Astrocyte (in vitro differentiated cells and primary cell): ENCODE data around the gene SVIL. TPM values are rescaled to one million over a fixed set of nuclear protein-coding genes. Genes with fewer than 3 reads are reported as not detected.
"Not testable (repeated sequence)": the region's sequence is repeated elsewhere in the genome, so short reads cannot be mapped to it uniquely, and the experiment has no call there.

Experiments
- DNase-seq: peaks from one replicate; pipeline ENCODE4 v3.0.0-alpha.2; 2010; ENCODE audit warnings: low read depth
- FAIRE-seq: peaks from 2 replicates; lab custom pipeline; 2011; peaks lifted over from hg19 to GRCh38; lab: Jason Lieb, UNC
- H2AFZ ChIP-seq: 2 replicates; pipeline ENCODE4 v1.6.0; 2012; ENCODE audit warnings: low read depth, low read length, inconsistent platforms
- H3K27ac ChIP-seq: 2 replicates; pipeline ENCODE4 v1.5.1; 2011; ENCODE audit warnings: low read depth, low read length, inconsistent platforms
- H3K27me3 ChIP-seq: 2 replicates; pipeline ENCODE4 v1.6.0; 2011; ENCODE audit warnings: low read length, inconsistent platforms; ENCODE audit not compliant: insufficient read depth
- H3K36me3 ChIP-seq: 2 replicates; pipeline ENCODE4 v1.5.1; 2011; ENCODE audit warnings: low read length, inconsistent platforms; ENCODE audit not compliant: insufficient read depth
- H3K4me1 ChIP-seq: 2 replicates; pipeline ENCODE4 v1.5.1; 2011; ENCODE audit warnings: low read length, inconsistent platforms; ENCODE audit not compliant: insufficient read depth
- H3K4me2 ChIP-seq: 2 replicates; pipeline ENCODE4 v1.6.0; 2012; ENCODE audit warnings: low read length, inconsistent platforms
- H3K4me3 ChIP-seq: 2 replicates; pipeline ENCODE4 v1.5.1; 2011; ENCODE audit warnings: low read depth, mild to moderate bottlenecking, low read length, inconsistent platforms; ENCODE audit not compliant: insufficient read depth
- H3K79me2 ChIP-seq: 2 replicates; pipeline ENCODE4 v1.6.0; 2012; ENCODE audit warnings: mild to moderate bottlenecking, low read length, inconsistent platforms; ENCODE audit not compliant: insufficient read depth
- H3K9ac ChIP-seq: 2 replicates; pipeline ENCODE4 v1.6.0; 2012; ENCODE audit warnings: mild to moderate bottlenecking, low read length, inconsistent platforms
- H3K9me3 ChIP-seq: 2 replicates; pipeline ENCODE4 v1.5.1; 2012; ENCODE audit warnings: low read depth, mild to moderate bottlenecking, low read length, inconsistent platforms; ENCODE audit not compliant: insufficient read depth
- H4K20me1 ChIP-seq: 2 replicates; pipeline ENCODE4 v1.6.0; 2012; ENCODE audit warnings: low read length, inconsistent platforms; ENCODE audit not compliant: insufficient read depth
- H3K27ac Mint-ChIP-seq: one replicate; pipeline ENCODE4 v1.8.0; 2021; ENCODE audit warnings: mild to moderate bottlenecking, mixed read lengths; ENCODE audit not compliant: unreplicated experiment
- H3K27me3 Mint-ChIP-seq: one replicate; pipeline ENCODE4 v1.8.0; 2021; ENCODE audit warnings: low read depth, mixed read lengths; ENCODE audit not compliant: unreplicated experiment
- H3K36me3 Mint-ChIP-seq: one replicate; pipeline ENCODE4 v1.8.0; 2021; ENCODE audit warnings: low read depth, mixed read lengths; ENCODE audit not compliant: unreplicated experiment
- H3K4me1 Mint-ChIP-seq: one replicate; pipeline ENCODE4 v1.8.0; 2021; ENCODE audit warnings: low read depth, mixed read lengths; ENCODE audit not compliant: unreplicated experiment
- H3K4me3 Mint-ChIP-seq: one replicate; pipeline ENCODE4 v1.8.0; 2021; ENCODE audit warnings: mild to moderate bottlenecking, moderate library complexity, mixed read lengths; ENCODE audit not compliant: unreplicated experiment
- H3K9me3 Mint-ChIP-seq: one replicate; pipeline ENCODE4 v1.8.0; 2021; ENCODE audit warnings: mild to moderate bottlenecking, mixed read lengths; ENCODE audit not compliant: unreplicated experiment
- EZH2 ChIP-seq: IDR thresholded peaks from 2 replicates; pipeline ENCODE4 v1.6.1; 2012; ENCODE audit warnings: mild to moderate bottlenecking, low read length, inconsistent platforms; ENCODE audit not compliant: insufficient read depth
- total RNA-seq: library from RNA; stranded (reverse); gene quantifications from 2 replicates; pipeline ENCODE4 v1.2.1, GENCODE V29; 2021
- TF ChIP-seq, protein P1 (sequence below): IDR thresholded peaks from 2 replicates; pipeline ENCODE4 v1.5.1; 2011; ENCODE audit warnings: low read depth, mild to moderate bottlenecking, inconsistent platforms, low read length, moderate library complexity; ENCODE audit not compliant: insufficient read depth

SVIL gene
- total RNA-seq, 1 donor from 2014 or later = 70.4 TPM

DNA sequence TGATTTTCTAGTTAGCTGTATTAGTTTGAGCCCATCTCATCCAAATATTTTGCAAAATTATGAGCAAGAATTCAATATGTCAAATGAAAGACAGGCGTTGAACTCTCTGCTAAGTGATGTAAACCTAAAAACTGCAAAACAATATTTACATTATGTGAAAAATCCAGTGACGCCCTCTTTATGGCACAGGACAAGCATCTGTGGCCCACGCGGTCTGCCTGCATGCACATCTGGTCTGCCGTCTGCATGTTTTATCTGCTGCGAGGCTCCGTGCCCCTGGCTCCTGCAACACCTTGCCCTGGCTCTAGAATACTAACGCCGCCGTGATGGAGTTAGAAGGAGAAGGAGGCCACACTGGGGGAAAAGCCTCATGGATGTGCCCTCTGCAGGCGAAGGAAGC lies 142.0 kb downstream of the SVIL start:
- Mint-ChIP-seq H3K9me3 (no peaks in the 10 kb centered on the region), H3K36me3 (peaks cover 8% of the 10 kb centered on the region), H3K27me3 (no peaks in the 10 kb centered on the region), H3K4me3 (no peak overlapping the region), H3K27ac (no peak overlapping the region), H3K4me1 (peaks cover 19% of the 10 kb centered on the region)
- no peak for DNase-seq
- no peak for FAIRE-seq
- Histone ChIP-seq H2AFZ (no peak overlapping the region), H3K4me2 (no peak overlapping the region), H3K27ac (no peak overlapping the region), H3K36me3 (peaks cover 11% of the 10 kb centered on the region), H3K27me3 (no peaks in the 10 kb centered on the region), H3K79me2 (no peaks in the 10 kb centered on the region), H3K4me3 (no peak overlapping the region), H3K4me1 (peaks cover 8% of the 10 kb centered on the region), H4K20me1 (peaks cover 19% of the 10 kb centered on the region), H3K9me3 (no peaks in the 10 kb centered on the region), H3K9ac (no peak overlapping the region)
- TF ChIP-seq EZH2 = no peak
- TF ChIP-seq, protein P1, sequence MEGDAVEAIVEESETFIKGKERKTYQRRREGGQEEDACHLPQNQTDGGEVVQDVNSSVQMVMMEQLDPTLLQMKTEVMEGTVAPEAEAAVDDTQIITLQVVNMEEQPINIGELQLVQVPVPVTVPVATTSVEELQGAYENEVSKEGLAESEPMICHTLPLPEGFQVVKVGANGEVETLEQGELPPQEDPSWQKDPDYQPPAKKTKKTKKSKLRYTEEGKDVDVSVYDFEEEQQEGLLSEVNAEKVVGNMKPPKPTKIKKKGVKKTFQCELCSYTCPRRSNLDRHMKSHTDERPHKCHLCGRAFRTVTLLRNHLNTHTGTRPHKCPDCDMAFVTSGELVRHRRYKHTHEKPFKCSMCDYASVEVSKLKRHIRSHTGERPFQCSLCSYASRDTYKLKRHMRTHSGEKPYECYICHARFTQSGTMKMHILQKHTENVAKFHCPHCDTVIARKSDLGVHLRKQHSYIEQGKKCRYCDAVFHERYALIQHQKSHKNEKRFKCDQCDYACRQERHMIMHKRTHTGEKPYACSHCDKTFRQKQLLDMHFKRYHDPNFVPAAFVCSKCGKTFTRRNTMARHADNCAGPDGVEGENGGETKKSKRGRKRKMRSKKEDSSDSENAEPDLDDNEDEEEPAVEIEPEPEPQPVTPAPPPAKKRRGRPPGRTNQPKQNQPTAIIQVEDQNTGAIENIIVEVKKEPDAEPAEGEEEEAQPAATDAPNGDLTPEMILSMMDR = no peak

DNA sequence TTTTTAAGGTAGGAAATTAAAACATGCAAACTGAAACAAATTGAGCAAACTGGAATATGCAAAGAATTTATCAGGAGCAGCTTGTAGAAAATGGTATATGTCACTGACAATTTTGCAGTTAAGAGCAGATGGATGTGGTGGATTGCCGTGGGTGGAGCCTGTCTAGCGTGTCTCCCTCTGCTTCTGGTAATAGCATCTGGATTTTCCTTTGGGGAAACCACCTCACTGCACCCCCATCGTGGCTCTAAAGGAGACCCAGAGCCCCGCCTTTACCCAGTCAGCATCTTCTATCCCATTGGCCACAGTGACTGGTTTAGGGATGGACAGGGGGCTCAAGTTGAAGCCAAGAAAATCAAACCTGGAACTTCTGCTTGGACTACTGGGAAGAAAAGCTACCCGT lies 142.9 kb downstream of the SVIL start:
- Mint-ChIP-seq H3K36me3 (peaks cover 12% of the 10 kb centered on the region), H3K4me1 (peaks cover 20% of the 10 kb centered on the region), H3K27ac (no peak overlapping the region), H3K9me3 (no peaks in the 10 kb centered on the region), H3K4me3 (no peak overlapping the region), H3K27me3 (no peaks in the 10 kb centered on the region)
- peaks cover 11% of the 10 kb centered on the region for H3K36me3 ChIP-seq
- no peaks in the 10 kb centered on the region for H3K27me3 ChIP-seq
- no peaks in the 10 kb centered on the region for H3K79me2 ChIP-seq
- TF ChIP-seq EZH2 = no peak
- TF ChIP-seq, protein P1 = no peak
- H3K4me1 ChIP-seq = peaks cover 8% of the 10 kb centered on the region
- FAIRE-seq = no peak
- no peak overlapping the region for H3K4me2 ChIP-seq
- peaks cover 19% of the 10 kb centered on the region for H4K20me1 ChIP-seq
- H3K9me3 ChIP-seq = no peaks in the 10 kb centered on the region
- no peak overlapping the region for H2AFZ ChIP-seq
- no peak overlapping the region for H3K4me3 ChIP-seq
- H3K9ac ChIP-seq = no peak overlapping the region
- no peak overlapping the region for H3K27ac ChIP-seq
- no peak for DNase-seq

DNA sequence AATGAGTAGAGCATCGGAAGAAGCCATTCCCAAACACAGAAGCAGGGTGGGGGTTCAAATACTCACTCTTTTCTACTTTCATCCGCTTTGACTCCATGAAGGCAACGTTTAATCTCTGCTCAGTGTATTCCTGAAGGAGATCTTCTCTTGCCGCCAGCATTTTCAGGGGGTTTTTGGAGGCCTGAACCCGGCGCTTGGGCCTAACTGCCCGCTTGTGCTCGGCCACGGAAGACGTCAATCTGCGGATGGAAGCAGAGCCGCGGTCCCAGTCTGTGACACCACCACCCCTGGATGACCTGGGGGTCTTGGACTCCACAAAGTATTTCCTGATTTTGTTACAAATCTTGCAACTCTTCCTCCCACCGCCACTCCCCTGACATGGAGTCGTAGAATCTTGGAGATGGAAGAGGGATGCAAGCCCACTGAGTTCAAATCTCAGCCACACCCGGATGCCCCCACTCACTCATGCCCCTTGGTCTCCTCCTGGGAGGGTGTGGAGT lies 143.9 kb downstream of the SVIL start:
- H3K27me3 Mint-ChIP-seq, H3K27ac Mint-ChIP-seq, H3K9me3 Mint-ChIP-seq, H3K9me3 ChIP-seq, H3K79me2 ChIP-seq, H3K4me3 ChIP-seq, H3K27me3 ChIP-seq, FAIRE-seq, H3K9ac ChIP-seq, H3K4me1 ChIP-seq, H3K27ac ChIP-seq, DNase-seq, H3K4me2 ChIP-seq, H2AFZ ChIP-seq, H3K4me3 Mint-ChIP-seq: not testable (repeated sequence)
- H3K4me1 Mint-ChIP-seq = peaks cover 19% of the 10 kb centered on the region
- Histone ChIP-seq H4K20me1 (peaks cover 19% of the 10 kb centered on the region), H3K36me3 (peaks cover 11% of the 10 kb centered on the region)
- peaks cover 18% of the 10 kb centered on the region for H3K36me3 Mint-ChIP-seq

DNA sequence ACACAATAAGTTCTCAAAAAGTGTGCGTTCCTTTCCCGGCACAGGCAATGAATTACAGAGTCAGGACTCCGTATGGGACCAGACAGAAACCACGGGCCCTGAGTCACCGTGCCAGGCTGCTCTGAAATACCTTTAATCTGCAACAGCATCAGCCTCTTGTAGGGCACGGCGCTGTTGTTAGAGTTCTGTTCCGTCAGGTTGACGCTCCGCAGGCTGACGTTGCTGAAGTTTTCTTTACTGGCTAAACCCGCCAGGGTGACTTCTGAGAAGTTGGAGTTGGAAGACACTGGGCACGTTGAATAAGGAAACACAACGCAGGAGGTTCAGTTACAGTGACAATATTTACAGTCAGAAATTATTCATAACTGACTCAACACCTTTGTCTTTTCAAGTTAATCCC lies 146.3 kb downstream of the SVIL start:
- not testable (repeated sequence) for H3K4me3 Mint-ChIP-seq, H2AFZ ChIP-seq, H3K9ac ChIP-seq, H3K9me3 ChIP-seq, H3K27ac Mint-ChIP-seq, H3K27me3 ChIP-seq, DNase-seq, H3K9me3 Mint-ChIP-seq, H3K4me2 ChIP-seq, H3K27me3 Mint-ChIP-seq, H3K79me2 ChIP-seq, H3K4me1 ChIP-seq, H4K20me1 ChIP-seq, H3K27ac ChIP-seq, H3K4me3 ChIP-seq
- peak; percentile 73 for FAIRE-seq
- Mint-ChIP-seq H3K4me1 (peaks cover 14% of the 10 kb centered on the region), H3K36me3 (peaks cover 22% of the 10 kb centered on the region)
- peaks cover 14% of the 10 kb centered on the region for H3K36me3 ChIP-seq

DNA sequence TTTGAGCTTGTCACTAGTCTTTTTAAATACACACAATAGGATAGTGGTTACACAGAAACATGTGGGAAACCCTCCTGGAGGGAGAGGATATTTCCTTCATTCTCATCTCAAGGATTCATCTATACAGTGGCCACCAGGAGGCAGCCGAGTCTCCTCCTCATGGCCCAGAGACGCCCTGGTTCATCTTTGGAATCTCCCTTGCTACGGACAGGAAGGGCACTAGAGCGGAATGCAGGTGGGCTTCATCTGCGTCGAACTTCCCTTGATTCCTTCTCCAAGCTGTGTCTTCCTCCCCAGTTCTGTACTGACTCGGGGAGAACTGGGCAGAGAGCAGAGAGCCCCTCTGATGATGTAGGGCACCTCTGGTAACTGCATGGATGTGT lies 146.9 kb downstream of the SVIL start:
- H3K27me3 Mint-ChIP-seq, H3K4me3 Mint-ChIP-seq, H3K9me3 Mint-ChIP-seq, H2AFZ ChIP-seq, H3K4me2 ChIP-seq, H3K9ac ChIP-seq, H4K20me1 ChIP-seq, H3K27me3 ChIP-seq, FAIRE-seq, DNase-seq, H3K9me3 ChIP-seq, H3K79me2 ChIP-seq, H3K4me3 ChIP-seq: not testable (repeated sequence)
- Histone ChIP-seq H3K4me1 (peaks cover 14% of the 10 kb centered on the region), H3K27ac (peak overlapping the region; percentile 21), H3K36me3 (peaks cover 14% of the 10 kb centered on the region)
- H3K36me3 Mint-ChIP-seq = peaks cover 22% of the 10 kb centered on the region
- peak overlapping the region; percentile 5 for H3K27ac Mint-ChIP-seq
- H3K4me1 Mint-ChIP-seq = peaks cover 18% of the 10 kb centered on the region
